Left lung (tissue), 10 donors: Measurements from ENCODE around the gene JAZF1. TPM values are rescaled to one million over a fixed set of nuclear protein-coding genes. Genes with fewer than 3 reads are reported as not detected.

Experiments used
- ATAC-seq: fragments of 200-7000 bp; cut with Tn5 transposase; one replicate; pipeline ENCODE4 v1.9.1; 2020; ENCODE audit warnings: moderate library complexity
- DNase-seq, 4 donors: peaks; one replicate each; pipeline ENCODE4 v3.0.0-alpha.2; 2013 to 2020
- H3K27ac ChIP-seq, 2 donors: fragments of 200-600 bp; sonication (generic) in 1 of 2; one replicate each; pipeline versions ENCODE4 v1.5.0 to v1.8.0; 2020 to 2021
- H3K27me3 ChIP-seq, 2 donors: fragments of 200-600 bp; sonication (generic) in 1 of 2; one replicate each; pipeline versions ENCODE4 v1.5.0 to v1.8.0; 2020 to 2021
- H3K36me3 ChIP-seq, 2 donors: fragments of 200-600 bp; sonication (generic) in 1 of 2; one replicate each; pipeline versions ENCODE4 v1.5.0 to v1.8.0; 2020 to 2021
- H3K4me1 ChIP-seq, 2 donors: fragments of 200-600 bp; one replicate each; pipeline ENCODE4 v1.8.0; 2021
- H3K4me3 ChIP-seq, 2 donors: fragments of 200-600 bp; sonication (generic) in 1 of 2; one replicate each; pipeline versions ENCODE4 v1.5.0 to v1.8.0; 2020 to 2021; ENCODE audit warnings: mild to moderate bottlenecking in 1 of 2
- H3K9me3 ChIP-seq, 2 donors: fragments of 200-600 bp; sonication (generic) in 1 of 2; one replicate each; pipeline versions ENCODE4 v1.5.0 to v1.8.0; 2020 to 2021
- CTCF ChIP-seq, 2 donors: fragments of 200-600 bp; sonication (generic) in 1 of 2; IDR thresholded peaks; one replicate each; pipeline versions ENCODE4 v1.5.0 to v1.8.0; 2021; ENCODE audit warnings: antibody characterized with exemption in 2 of 2
- intact Hi-C, 2 donors: fragments of 100-400 bp; cut with DNase I; formaldehyde crosslinking; loops; one replicate each; pipeline versions ENCODE4 v1.11.2 to v1.14.2; 2022
- polyA plus RNA-seq, 6 donors: library from polyadenylated mRNA; unstranded; fragments of 120-200 nt; gene quantifications; one replicate each; pipeline ENCODE4 v1.2.1, GENCODE V29; 2013; ENCODE audit not compliant: insufficient read length in 6 of 6
- total RNA-seq, 2 donors: library from RNA; stranded (reverse); fragmentation: NEBNext Ultra II Directional; extraction: Animal tissue kit (Norgen Biotek cat#: 25700); gene quantifications; one replicate each; pipeline ENCODE4 v1.2.1, GENCODE V29; 2021
- donor health status: DM: no; HTN: yes; CAD: no.
- donor health status: DM: no; HTN: no; CAD: no.

JAZF1 gene
- total and polyA plus RNA-seq, 8 donors = 11.1 to 18.2 (median 13.8) TPM

GRCh38 chr7:27953777-27954176 lies 226.8 kb downstream of the JAZF1 start:
- Histone ChIP-seq H3K4me3 (no peak overlapping the region), H3K9me3 (no peaks in the 10 kb centered on the region), H3K27ac (no peak overlapping the region), H3K4me1 (no peaks in the 10 kb centered on the region), H3K36me3 (no peaks in the 10 kb centered on the region), H3K27me3 (no peaks in the 10 kb centered on the region)
- ATAC-seq = no peak
- DNase-seq = no peak
- no peak for TF ChIP-seq CTCF (IDR thresholded peaks at IDR 0.05)
- intact Hi-C loops = no loop called here

- Histone ChIP-seq H3K4me1 (no peaks in the 10 kb centered on the region), H3K27ac (no peak overlapping the region), H3K4me3 (no peak overlapping the region), H3K9me3 (no peaks in the 10 kb centered on the region), H3K27me3 (no peaks in the 10 kb centered on the region), H3K36me3 (no peaks in the 10 kb centered on the region)
- ATAC-seq (no peak), DNase-seq (no peak)
- intact Hi-C loops = no loop called here
- TF ChIP-seq CTCF (IDR thresholded peaks at IDR 0.05) = no peak
Measured at GRCh38 chr7:27953361-27953760, 227.2 kb downstream of the JAZF1 start.

- Histone ChIP-seq H3K36me3 (no peaks in the 10 kb centered on the region), H3K9me3 (no peaks in the 10 kb centered on the region), H3K27me3 (no peaks in the 10 kb centered on the region), H3K4me1 (no peaks in the 10 kb centered on the region), H3K4me3 (no peak overlapping the region), H3K27ac (no peak overlapping the region)
- ATAC-seq (peak; percentile 40), DNase-seq (no peak)
- intact Hi-C loops = no loop called here
- TF ChIP-seq CTCF (IDR thresholded peaks at IDR 0.05) = no peak
Measured at GRCh38 chr7:27952456-27953285, 227.9 kb downstream of the JAZF1 start.

GRCh38 chr7:27950123-27950522 lies 230.5 kb downstream of the JAZF1 start:
- TF ChIP-seq CTCF (IDR thresholded peaks at IDR 0.05) = no peak
- H3K4me3 ChIP-seq = no peak overlapping the region
- intact Hi-C loops = no loop called here
- ATAC-seq (no peak), DNase-seq (no peak)
- no peaks in the 10 kb centered on the region for H3K27me3 ChIP-seq
- H3K36me3 ChIP-seq = no peaks in the 10 kb centered on the region
- H3K27ac ChIP-seq = no peak overlapping the region
- H3K9me3 ChIP-seq = no peaks in the 10 kb centered on the region
- no peaks in the 10 kb centered on the region for H3K4me1 ChIP-seq

- Histone ChIP-seq H3K36me3 (no peaks in the 10 kb centered on the region), H3K27ac (no peak overlapping the region), H3K9me3 (no peaks in the 10 kb centered on the region), H3K4me1 (no peaks in the 10 kb centered on the region), H3K4me3 (no peak overlapping the region), H3K27me3 (no peaks in the 10 kb centered on the region)
- no peak for TF ChIP-seq CTCF (IDR thresholded peaks at IDR 0.05)
- no peak for ATAC-seq
- no peak for DNase-seq
- intact Hi-C loops = no loop called here
Measured at GRCh38 chr7:27948861-27949260, 231.7 kb downstream of the JAZF1 start.
